ENCODE data around the gene ATP13A1. TPM values are rescaled to one million over a fixed set of nuclear protein-coding genes. Genes with fewer than 3 reads are reported as not detected.

The ATP13A1 gene
- total and polyA plus RNA-seq, 2 of the 8 experiments (the other 6 are each of a cell fraction or from before 2014, with no cell fraction given), result 33.0 to 64.2 TPM

- TF ChIP-seq CHD7 (IDR thresholded peaks at IDR 0.05; ENCODE audit: insufficient replicate concordance, low read length) (no peak), GTF2F1 (IDR thresholded peaks at IDR 0.05; ENCODE audit: borderline replicate concordance, low read depth, low read length) (no peak), ATF2 (IDR thresholded peaks at IDR 0.05; ENCODE audit: low read length) (no peak)
Measured at GRCh38 chr19:19687090-19687489, 23.6 kb upstream of the ATP13A1 start (continued).
